GM21717 (cell line): Measurements from ENCODE around the gene JMY.

Experiments used
- ATAC-seq: cut with Tn5 transposase; IDR thresholded peaks from one replicate; pipeline ENCODE4 v1.9.1; 2021; ENCODE audit warnings: mild to moderate bottlenecking, moderate library complexity; ENCODE audit not compliant: unreplicated experiment

The JMY gene, protein sequence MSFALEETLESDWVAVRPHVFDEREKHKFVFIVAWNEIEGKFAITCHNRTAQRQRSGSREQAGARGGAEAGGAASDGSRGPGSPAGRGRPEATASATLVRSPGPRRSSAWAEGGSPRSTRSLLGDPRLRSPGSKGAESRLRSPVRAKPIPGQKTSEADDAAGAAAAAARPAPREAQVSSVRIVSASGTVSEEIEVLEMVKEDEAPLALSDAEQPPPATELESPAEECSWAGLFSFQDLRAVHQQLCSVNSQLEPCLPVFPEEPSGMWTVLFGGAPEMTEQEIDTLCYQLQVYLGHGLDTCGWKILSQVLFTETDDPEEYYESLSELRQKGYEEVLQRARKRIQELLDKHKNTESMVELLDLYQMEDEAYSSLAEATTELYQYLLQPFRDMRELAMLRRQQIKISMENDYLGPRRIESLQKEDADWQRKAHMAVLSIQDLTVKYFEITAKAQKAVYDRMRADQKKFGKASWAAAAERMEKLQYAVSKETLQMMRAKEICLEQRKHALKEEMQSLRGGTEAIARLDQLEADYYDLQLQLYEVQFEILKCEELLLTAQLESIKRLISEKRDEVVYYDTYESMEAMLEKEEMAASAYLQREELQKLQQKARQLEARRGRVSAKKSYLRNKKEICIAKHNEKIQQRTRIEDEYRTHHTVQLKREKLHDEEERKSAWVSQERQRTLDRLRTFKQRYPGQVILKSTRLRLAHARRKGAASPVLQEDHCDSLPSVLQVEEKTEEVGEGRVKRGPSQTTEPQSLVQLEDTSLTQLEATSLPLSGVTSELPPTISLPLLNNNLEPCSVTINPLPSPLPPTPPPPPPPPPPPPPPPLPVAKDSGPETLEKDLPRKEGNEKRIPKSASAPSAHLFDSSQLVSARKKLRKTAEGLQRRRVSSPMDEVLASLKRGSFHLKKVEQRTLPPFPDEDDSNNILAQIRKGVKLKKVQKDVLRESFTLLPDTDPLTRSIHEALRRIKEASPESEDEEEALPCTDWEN

DNA sequence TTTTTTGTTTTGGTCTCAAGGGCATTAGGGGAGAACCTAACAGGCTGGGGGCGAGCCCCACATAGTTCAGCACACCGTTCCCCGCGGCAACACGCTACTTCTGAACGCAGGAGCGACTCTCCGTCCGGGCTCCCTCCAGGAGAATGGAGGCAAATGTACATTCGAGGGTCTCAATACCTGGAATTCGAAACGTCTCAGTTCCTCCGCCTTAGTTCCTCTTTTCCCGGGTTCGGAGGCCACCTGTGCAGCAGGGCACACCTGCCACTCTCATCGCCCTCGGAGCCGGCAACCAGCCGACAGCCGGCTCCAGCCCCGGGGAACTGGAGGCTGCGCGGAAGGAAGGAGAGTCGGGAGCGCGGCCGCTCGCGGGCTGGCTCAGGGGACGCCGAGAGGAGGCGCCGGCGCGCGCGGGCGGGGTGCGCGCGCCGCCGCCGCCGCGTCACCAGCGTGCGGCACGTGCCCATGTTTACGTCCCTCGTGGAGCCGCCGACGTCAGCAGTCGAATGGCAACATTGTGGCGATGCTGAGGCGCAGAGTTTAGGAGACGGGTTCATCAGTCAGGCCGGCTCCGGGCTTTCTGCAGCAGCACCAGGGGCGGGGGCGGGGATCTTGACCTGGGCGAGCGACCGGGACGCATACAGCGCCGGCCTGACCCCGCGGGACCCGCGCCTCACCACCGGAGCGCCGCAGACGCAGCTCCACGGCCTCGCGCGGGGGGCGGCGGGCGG, at the start of gene JMY:
JMY (plus strand) TSS at position 498 of the 728 bp plus-strand sequence. CDS start 520 bp downstream, outside the sequence.
- ATAC-seq, result peak; percentile 63

DNA sequence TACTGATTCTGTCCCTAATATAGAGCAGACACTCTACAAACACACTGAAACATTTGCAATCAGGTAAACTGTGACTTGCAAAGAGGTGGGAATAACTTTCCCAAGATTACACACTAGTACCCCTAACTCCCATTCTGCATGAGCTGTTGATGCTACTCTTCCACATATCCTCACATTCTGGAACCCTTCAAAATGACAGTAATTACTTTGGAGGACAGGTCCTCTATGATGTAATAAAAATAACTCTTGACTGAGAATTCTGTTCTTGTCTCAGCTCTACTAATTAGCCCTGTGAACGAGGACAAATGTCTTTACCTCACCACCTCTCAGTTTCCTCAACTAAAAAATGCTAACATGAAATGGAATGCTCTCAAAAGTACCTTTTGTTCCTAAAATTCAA, 49.5 kb upstream of the JMY start:
- ATAC-seq, result no peak

DNA sequence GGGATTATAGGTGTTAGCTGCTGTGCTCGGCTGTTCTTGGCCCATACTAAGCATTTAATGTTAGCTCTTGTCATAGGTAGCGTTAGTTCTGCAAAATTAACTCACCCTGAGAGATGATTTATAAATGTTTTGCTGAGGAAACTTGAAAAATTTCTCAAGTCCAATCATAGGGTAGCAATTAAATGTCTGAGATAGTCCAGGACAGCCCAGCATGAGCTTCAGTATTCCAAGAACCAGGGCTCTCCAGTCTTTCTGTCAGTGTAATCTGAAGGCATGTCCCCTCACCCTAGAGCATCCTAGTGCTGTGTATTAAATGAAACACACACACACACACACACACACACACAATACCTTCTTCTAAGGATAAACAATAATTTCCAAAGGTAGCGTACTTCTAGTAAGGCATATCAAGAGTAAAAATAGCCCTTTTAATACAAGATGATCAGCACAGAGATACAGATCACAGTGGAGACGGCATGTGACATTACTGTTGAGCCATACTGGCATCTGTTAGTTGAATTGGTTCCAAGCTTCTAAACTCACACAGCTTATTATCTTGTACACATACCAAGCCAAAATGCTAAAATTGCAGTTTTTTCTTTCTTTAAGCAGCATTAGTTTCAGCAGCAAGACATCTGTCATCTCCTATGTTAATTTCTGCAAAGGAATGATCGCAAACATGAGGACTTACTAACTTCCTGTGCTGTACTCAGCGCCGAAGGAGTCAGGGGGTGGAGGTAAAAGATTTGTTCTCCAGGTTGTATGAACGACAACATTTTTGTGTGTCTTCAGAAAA, 46.3 kb upstream of the JMY start:
- ATAC-seq, result no peak

DNA sequence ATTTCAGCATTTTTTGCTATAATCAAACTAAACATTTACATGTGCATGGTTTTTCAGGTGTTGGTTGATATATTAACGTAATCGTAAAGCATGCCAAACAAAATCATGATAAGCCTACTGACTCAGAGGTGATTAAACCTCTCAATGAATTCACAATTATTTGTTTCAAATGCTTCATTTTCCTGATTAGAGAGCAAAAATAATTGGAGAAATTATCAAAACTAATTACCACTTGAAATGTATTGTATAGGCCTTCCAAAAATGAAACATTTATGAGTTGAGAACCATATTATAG, 45.7 kb upstream of the JMY start:
- no peak for ATAC-seq

DNA sequence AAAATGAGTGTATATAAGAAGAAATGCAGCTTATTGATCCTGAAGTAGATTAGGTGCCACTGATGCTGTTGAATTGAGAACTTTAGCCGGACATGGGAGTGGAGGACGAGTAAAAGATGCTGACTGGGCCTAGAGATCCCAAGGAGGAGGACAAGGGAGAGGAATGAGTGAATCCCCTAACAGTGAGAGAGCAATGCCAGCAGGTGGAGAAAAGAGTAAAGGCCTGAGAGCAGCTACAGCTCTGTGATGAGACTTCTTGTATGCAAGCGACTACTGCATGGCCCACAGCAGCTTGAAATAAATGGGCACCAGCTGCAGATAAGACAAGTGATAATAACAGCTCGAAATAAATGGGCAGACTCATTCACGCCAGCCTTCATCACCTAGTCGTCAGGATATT, 44.5 kb upstream of the JMY start:
- ATAC-seq, result no peak

DNA sequence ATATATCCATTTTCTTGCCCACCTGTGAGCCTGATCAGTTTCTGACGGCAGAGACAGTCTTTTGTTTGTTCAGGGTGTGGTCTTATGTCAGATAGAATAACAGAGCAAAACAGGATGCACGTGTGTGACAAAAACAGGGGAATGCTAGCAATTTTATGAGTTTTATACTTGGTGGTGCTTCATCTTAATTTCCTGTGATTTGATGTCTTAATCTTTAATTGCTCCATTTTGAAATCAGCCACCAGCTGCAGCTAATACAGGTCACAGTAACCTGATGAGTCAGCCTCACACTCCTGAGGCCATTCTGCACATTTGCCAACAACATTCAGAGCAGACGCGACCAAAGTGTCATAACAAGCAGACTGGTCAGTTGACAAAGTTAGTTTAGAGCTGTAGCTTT, 42.3 kb upstream of the JMY start:
- no peak for ATAC-seq

DNA sequence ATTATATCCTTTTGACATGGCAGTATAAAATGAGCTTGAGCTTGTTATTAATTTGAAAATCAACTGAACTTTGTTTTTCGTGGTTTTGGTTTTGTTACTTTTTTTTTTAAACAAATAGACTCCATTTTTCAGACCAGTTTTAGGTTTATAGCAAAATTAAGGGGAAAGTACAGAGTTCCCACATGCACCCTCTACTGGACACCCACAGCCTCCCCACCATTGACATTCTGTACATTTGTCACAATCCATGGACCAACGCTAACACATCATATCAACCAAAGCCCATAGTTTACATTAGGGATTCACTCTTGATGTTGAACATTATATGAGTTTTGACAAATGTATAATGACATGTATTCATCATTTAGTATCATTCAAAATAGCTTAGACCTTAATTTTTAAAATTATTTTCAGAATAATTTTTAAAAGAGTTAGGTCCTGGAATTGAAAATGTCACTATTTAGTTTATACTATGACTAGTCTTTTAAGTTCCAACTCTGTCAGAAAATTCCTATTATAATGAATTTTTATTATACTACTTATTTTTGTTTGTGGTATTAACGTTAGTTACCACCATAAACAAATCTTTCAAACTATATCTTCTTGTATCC, 35.3 kb upstream of the JMY start:
- no peak for ATAC-seq

DNA sequence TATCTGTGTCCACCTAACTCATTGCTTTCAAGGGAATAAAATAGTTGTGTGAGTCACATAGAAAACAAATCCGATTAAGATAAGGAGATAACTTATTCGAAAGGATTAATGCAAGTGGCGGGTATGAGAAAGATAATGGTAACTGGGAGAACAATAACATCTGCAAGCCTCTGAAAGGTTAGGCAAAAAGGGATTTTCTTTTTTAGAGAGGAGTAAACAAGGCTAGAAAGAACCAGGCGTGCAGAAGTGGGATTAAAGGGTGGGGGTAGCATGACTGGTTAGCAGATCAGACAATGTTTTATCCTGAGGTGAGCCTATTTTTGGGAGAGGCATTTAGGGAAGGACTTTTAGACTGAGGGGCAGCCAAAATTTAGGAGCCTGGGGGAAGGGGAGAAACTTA, 34.7 kb upstream of the JMY start:
- no peak for ATAC-seq

DNA sequence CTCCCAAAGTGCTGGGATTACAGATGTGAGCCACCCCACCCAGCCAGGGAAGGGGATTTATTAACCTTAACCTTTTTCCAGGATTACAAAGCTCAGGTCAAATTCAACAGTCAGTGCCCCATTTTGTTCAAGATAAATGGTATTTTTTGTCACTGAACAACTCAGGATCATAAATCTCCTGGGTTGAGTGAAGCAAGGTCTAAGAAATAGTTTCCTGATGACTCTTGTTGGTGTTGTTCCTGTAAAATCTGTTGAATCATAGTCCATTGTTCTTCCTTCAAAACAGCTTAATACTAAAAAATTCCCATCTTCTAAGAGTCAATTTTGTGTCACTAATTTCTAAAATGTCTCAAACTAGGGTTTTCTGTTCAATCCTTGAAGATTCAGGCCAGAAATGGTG, 33.9 kb upstream of the JMY start:
- no peak for ATAC-seq

DNA sequence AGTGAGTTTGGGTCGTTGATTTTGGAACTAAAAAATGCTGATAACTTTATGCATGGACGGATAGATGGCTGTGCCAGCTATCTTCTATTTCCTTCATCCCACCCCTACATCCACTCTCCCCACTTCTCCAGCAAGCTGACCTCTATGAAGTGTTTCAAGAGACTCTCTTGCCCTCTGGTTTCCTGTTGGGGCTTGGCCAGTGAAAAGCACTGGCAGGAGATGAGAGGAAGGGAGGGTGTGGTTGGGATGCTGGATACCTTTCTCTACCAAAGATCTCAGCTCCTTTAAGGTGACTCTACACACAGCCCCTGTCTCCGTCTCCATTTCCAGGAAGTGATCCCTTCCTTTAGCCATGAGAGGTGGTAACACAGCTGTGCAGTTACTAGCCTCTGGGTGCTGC, 30.0 kb upstream of the JMY start:
- ATAC-seq, result no peak

DNA sequence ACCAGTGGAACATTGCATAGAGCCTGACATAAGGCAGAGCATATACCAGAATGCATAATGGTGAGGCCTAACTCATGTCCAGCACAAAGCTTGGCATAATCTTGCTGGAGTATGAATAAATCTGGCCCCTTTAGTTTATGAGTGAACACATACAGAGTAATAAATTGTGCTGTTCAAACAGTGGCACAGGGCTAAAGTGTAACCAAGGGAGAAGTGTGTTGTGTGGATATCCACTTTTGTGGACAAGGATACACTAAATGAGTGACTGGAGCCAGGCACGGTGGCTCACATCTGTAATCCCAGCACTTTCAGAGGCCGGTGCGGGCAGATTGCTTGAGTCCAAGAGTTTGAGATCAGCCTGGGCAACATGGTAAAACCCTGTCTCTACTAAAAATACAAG, 29.4 kb upstream of the JMY start:
- no peak for ATAC-seq

DNA sequence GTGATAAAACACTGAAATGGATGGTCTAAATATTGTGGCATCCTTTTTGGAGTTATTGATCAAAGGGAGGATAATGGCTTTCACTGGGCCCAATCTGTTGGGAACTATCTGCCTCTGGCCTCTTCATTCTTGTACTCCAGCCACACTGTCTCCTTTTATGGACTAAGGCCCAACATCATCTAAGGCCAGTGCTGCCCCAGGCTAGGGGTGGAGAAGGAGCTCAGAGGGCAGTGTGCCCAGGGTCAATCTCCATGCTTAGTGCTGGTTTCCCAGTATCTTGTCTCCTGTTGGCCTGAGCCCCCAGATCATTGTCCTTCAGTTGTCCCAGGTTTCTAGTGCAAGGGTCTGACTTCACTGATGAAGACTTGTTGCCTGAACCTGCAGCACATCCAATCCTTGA, 26.4 kb upstream of the JMY start:
- no peak for ATAC-seq

DNA sequence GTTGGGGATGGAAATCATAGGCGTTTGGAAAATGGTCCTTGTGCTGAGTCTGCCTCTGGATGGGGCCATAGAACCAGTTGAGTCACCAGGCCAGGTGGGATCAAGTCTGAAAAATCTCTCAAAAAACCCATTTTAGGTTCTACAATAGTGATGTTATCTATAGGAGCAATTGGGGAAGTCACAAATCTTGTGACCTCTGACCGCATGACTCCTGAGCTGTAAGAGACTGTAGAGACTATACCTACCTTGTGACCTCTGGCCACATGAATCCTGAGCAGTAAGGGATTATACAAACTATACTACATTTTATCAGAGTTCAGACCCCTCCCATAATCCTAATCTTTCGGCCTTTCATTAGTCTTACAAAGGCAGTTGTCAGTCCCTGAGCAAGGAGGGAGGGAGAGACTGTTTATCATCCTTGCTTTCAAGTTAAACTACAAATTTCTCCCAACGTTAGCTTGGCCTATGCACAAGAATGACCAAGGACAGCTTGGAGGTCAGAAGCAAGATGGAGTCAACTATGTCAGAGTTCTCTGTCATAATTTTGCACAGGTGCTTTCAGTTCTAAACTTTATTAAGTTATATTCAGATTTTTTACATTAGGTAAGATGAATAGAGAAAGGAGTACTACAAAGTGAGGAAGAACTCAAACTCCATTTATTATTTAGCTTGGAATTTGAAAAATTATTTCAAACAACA, 11.5 kb upstream of the JMY start:
- ATAC-seq, result no peak

DNA sequence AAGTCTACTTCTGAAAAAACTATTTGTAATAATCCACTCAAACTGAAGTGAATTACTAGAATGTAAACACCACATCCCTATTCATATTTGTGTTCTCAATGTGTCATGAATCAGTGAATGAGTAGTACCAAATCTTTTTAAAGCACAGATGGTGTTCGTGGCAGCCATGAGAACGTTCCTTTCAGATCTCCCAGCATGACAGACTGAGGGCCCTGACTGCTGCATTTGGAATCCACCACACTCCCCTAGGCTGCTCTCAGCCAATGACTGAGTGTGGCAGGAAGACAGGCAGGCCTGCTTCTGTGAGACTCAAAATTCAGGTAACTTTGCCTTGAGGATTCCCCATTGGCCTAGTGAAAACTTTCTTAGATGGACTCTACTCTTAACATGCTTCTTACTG, 10.9 kb upstream of the JMY start:
- no peak for ATAC-seq

DNA sequence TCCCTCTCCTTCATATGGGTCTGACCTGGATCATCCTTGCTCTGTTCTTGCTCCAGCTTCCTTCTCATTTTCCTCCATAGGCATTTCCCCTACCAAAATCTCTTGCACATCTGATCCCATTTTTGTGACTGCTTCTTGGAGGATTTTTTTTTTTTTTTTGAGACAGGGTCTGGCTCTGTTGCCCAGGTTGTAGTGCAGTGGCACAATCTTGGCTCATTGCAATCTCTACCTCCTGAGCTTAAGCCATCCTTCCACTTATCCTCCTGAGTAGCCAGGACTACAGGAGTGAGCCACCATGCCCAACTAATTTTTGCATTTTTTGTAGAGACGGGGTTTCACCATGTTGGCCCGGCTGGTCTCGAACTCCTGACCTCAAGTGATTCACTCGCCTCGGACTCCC, 10.5 kb upstream of the JMY start:
- no peak for ATAC-seq

DNA sequence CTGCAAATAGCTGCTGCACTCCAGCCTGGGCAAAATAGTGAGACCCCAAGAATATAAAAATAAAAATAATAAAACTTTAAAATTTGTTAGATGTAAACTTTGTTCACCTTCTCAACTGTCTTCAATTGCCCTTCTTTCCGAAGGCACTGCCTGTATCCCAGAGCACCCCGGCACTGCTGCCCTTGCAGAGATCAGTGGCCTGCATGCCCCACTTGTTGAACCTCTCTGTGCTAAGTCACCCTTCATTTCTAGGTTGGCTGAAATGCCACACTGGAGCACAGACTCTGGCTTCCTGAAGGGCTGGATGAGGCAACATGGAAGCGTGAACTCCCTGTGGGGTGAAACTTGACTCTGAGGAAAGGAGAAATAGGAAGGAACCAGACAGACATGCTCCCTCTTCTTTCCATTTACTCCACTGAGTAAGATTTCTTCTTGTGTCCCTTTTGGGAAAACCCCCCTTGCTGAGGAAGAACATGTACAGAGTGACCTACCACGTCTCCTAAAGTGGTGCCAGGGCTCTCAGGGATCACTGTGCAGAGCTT, 8.4 kb upstream of the JMY start:
- ATAC-seq, result no peak

DNA sequence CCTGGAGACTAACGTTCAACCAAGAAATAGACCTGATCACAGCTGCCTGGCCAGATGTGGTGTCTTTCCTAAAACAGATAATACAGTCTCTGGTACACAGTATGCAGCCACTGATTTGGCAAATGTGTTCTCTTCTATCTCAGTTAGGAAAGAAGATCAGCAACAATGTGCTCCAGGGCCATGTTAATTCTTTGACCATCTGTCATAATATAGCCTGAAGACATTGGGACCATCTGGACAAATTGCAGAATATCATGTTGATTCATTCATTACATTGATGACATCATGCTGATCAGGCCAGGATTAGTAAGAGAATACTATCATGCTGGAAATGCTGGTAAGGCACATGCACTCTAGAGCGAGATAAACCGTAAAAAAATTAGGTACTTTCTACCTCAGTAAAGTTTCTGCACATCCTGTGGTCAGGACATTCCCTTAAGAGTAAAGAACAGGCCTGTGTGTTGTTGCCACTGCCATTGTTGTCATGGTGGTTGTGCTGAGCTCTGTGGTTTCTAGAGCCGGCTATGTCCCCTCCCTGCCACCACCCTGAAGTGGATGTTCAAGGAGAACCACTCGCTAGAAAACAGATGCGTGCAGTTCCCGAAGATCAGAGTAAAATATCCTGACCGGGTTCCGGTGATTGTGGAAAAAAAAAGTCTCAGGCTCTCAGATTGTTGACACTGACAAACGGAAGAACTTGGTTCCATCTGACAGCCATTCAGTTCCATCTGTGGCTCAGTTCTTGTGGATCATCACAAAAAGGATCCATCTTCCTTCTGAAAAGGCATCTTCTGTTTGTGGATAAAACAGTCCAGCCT, 6.4 kb upstream of the JMY start:
- peak; percentile 73 for ATAC-seq

DNA sequence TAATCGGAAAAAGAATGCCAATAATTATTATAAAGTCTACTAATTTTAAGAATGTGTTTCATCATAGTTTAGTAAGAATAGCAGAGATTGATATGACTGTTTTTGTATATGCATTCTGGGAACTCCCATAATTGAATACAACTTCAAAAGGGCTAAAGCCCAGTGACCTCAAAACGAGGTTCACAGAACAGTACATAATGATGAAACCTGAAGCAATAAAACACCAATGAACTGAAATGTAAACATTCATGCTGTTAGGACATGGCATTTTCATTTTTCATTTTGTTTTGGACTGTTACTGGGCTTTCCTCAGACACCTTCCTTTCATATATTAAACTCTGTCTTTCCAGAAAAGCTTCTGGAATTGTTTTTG, 684 bp upstream of the JMY start:
- peak; percentile 24 for ATAC-seq
